HTERT RPE-1 (cell line): ENCODE data around the gene ELMOD1.

Experiments used
- in situ Hi-C: fragments of 300-500 bp; cut with MboI; formaldehyde crosslinking; loops from 4 replicates; pipeline ENCODE4 v1.14.3; 2020; ENCODE audit warnings: low sequenced_read_pairs

ELMOD1 gene

GRCh38 chr11:107631931-107632330 is 41.0 kb downstream of the ELMOD1 start:
- in situ Hi-C loops, result no loop called here

DNA sequence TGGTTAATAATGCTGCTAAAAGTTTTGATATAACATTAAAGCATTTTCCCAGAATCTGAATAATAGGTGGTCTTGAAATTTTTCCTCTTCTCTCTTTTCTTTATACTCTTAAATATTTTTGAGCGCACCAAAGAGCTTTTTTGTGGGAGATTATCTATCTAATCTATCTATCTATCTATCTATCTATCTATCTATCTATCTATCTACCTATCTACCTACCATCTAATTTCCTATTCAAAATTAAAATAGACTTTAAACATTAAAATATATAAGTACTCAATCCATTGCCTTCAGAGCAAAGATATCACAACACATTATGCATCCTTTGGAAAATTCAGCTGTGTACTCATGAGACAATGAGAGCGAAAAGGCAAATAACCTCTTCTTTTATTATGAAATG is 55.8 kb downstream of the ELMOD1 start:
- in situ Hi-C loops, result no loop called here

DNA sequence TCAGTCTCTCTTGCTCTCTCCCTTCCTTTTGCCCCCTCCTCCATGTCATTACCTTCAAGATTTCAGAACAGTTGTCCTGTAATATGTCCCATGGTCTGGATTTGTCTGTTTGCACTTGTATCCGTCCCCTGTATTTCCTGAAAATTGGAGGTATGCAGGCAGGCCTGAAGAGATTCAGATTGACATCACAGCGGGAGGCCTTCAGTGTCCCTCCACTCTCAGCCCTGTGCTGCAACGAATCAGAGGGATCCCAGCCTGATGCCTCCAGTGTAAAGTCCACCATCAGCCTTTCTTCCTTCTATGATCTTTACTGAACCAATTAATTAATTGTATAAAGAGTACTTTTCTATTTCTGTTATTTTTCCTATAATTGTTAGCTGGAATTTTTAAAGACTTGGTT is 57.3 kb downstream of the ELMOD1 start:
- in situ Hi-C loops, result no loop called here

- in situ Hi-C loops, result no loop called here
Measured at GRCh38 chr11:107651672-107652071, 60.7 kb downstream of the ELMOD1 start.

DNA sequence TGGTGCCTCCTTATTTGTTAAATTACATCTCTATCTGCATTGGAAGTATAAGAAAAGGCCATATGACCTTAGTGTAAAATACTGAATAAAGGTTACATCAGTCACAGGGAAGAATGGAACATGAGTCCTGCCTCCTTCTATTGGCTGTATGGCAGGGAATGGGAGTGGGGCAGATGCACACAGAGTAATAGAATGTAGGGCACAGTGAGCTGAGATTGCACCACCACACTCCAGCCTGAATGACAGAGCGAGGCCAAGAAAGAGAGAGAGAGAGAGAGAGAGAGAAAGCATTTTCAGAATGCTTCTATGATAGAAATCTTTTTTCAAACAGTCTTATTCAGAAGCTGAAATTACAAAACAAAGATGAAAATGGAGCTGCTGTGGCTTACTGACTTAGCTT is 62.1 kb downstream of the ELMOD1 start:
- in situ Hi-C loops, result no loop called here

GRCh38 chr11:107655602-107656001 is 64.7 kb downstream of the ELMOD1 start:
- in situ Hi-C loops, result no loop called here

GRCh38 chr11:107659310-107659709 is 68.4 kb downstream of the ELMOD1 start:
- in situ Hi-C loops, result no loop called here

GRCh38 chr11:107660066-107660465 is 69.1 kb downstream of the ELMOD1 start:
- in situ Hi-C loops, result no loop called here

DNA sequence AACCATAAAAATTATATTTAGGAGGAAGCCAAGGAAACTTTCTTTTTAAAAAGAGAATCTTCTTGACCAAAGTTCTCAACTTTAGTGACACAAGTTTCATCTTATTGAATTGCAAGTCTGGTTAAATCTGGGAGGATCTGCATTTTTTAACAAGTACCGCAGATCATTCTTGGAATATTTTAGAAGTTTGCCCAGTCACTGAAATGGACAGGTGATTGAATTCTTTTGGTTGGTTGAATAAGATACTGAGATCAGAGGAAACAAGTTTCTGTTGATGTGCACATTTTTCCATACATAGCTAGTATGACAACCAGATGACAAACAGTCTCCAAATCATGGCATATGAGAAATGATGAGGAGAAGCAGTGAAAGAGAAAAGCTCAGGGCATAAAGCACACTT is 70.7 kb downstream of the ELMOD1 start:
- in situ Hi-C loops, result no loop called here

DNA sequence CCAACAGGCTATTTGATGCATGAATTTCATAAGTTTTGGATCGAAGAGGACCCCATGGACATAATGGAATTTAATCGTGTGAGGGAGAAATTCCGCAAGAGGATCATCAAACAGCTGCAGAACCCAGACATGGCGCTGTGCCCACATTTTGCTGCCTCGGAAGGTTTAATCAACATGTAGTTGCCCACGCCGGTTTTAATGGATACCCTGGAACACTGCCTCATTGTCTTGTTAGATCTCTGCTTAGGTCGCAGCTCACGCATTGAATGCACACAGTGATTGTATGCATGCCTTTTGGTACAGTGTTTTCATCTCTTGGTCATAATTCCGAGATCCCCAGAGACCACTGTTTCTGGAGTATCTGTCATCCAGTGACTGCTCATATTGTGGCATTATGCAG is 74.1 kb downstream of the ELMOD1 start:
- in situ Hi-C loops, result no loop called here

GRCh38 chr11:107666911-107667613 is 76.1 kb downstream of the ELMOD1 start:
- in situ Hi-C loops, result no loop called here

DNA sequence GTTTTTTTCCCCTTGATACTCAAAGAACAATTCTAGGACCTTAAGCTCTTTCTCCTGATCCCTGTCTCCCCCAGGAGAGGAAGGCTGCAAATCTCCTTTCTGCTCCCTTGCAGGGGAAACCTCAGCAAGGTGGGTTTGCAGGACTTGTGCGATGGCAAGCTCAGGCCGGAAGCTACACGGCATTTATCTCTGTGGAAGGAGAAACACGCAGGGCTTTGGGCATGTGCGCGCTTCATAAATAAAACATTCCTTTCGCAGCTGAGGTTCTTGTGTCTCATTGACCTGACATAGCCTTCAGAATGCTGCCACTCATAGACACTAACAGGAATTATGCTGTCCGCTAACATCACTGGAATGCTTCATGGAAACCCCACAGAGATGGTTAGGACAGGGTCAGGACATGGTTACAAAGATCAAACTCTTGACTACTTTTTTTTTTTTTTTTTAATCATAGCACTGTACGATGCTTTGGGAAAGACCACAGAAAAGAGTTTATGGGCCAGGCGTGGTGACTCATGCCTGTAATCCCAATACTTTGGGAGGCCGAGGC is 78.3 kb downstream of the ELMOD1 start:
- in situ Hi-C loops, result no loop called here

DNA sequence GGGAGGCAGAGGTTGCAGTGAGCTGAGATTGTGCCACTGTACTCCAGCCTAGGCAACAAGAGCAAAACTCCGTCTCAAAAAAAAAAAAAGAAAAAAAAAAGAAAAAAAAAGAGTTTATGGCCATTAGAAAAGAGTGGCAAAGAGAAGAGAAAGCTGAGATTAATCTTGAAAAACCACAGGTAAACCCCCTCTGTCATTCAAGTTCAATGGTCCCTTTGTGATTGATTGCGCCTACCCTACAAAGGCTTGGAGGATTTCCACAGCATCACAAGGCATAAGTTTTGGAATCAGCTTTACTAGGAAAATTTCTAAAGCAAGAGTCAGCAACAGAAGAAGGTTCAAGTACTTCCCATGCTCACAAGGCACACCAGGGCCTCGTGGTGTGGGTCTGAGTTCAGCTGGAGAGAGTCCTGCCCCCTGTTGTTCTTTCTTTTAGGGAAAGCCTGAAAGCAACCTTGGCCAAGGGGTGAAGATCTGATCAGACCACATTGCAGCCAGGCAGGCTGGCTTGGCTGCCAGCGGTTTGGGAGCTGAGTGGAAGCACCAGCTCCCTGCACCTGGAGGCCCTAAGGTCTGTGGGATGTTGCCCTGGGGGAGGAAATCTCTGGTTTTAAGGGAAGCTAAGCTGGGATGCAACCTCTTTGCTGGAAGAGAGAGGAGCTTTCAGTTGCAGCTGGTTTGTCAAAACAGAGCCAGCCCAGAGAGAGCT is 79.1 kb downstream of the ELMOD1 start:
- in situ Hi-C loops, result no loop called here

- in situ Hi-C loops, result no loop called here
Measured at GRCh38 chr11:107675902-107676301, 85.0 kb downstream of the ELMOD1 start.

DNA sequence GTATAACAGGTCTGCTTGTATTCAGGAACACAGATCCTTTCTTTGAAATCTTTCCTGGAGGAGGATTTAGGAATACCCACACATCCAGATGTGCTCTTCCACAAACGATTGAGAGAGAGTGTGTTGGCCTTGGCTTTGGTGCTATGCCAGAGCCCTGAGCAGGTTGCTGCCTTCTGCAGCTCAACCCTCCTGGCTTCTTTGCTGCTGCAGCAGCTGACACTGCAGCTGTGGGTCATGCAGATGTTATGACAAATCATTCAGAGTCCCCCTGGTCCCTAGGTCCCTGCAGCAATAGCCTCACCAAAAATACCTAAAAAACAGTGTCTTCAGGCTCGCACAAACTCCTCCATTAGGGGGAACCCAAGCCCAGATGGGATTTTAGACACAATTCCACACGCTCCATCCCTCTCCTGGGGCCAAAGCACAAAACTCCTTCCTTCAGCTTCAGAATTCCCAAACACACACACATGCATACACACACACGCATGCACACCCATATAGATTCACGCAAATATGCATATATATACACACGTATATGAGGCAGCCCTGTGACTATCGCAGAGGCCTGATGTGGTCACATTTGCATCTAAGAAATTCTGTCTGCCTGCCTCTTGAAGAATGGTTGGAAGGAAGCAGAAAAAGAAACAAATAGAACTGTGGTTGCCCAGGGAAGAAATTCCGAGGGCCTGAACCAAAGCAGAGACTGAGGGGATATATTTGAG is 85.5 kb downstream of the ELMOD1 start:
- in situ Hi-C loops, result no loop called here

- in situ Hi-C loops, result no loop called here
Measured at GRCh38 chr11:107677924-107678631, 87.1 kb downstream of the ELMOD1 start.

DNA sequence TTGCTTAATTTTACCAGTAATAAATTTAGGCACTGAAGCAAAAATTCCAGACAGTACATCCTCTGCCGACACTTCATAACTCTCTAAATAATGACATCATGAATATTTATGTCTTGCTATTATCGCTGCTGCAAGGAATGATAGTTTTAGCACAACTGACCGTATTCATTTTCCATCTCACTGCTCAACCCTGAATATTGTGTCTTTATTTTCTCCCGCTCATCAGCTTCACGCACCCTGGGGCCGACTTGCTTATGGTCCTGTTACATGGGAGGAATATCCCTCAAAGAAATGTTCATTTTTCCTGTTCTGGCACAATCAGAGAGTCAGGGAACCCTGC is 87.7 kb downstream of the ELMOD1 start:
- in situ Hi-C loops, result no loop called here

GRCh38 chr11:107679255-107680024 is 88.5 kb downstream of the ELMOD1 start:
- in situ Hi-C loops, result no loop called here

DNA sequence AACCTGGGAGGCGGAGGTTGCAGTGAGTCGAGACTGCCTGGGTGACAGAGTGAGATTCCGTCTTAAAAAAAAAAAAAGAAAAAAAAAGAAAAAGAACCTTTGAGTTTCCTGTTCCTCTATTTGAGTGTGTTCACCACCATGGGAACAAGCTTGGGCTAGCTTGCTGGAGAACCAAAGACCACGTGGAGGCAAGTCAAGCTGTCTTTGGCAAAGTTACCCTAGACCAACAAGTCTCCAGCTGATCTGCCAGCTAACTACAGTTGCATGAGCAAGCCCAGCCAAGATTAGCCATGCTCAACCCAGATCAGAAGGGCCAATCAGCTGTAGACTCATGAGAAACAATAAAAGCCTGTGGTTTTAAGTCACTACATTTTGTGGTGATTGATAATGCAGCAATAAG is 91.2 kb downstream of the ELMOD1 start:
- in situ Hi-C loops, result no loop called here

DNA sequence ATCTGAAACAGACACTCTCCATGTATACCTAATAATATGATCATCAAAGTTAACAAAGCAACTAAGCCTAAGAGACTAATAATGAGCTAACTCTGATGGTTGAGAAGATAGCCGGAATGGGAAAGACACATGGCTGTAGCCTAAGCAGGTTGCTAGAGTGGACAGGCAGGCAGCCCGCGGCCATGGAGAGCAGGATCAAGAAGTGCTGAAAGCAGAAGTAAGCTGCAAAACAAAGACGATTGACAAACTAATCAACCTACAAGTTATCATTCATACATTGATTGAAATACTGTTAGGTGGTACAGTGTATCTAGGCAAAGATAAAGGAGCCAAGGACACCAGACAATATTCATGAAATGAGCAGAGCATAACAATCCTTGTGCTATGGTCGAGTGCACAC is 91.6 kb downstream of the ELMOD1 start:
- in situ Hi-C loops, result no loop called here
